Measurements from ENCODE around the gene TMEM248.

GRCh38 chr7:66902844-66903180 lies 18.2 kb upstream of the TMEM248 start:
- no peak for TF ChIP-seq CTCF (conservative IDR thresholded peaks at IDR 0.05)
- TF ChIP-seq EZH2 (IDR thresholded peaks at IDR 0.05; ENCODE audit: low read depth), result no peak
